GM21786 (cell line): ENCODE results near the gene SOX18.

Source experiments
- ATAC-seq: cut with Tn5 transposase; IDR thresholded peaks from one replicate; pipeline ENCODE4 v1.9.1; 2021; ENCODE audit not compliant: unreplicated experiment

SOX18 gene

DNA sequence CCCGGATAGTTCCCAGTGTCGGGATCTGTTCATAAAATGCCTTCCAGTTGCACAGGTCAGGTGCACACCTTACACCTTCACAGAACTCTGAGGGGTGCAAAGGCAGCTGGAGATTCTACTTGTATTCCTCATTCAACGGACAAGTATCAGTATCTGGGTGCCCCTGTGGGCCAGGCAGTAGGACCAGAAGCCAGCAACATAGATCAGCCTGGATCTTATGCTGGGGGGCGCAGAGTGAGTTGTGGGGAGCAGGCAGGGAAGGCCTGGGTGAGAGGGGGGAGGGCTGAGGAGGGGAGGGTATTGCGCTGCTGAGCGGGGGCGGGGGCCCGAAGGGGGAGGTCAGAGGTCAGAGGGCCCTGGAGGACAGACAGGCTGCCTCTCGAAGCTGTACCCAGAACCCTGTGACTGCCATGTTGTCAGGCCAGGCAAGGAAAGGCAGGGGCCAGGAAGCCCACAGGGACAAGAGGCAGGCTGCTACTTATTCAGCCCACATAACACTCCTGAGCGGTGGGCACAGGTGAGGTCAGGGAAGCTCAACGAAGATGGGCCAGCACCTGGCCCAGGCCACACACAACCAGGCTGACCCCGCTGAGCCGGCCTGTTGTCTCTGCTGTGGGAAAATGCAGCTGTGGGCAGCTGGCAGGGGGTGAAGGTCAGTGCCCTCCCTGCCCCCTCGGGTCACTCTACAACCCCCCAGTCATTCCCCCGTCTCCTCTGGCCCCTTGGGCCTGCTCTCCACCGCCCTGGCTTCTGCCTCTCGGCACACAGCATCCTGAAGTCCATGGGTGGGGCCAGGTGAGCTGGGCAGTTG lies 31.6 kb upstream of the SOX18 start:
- no peak for ATAC-seq

DNA sequence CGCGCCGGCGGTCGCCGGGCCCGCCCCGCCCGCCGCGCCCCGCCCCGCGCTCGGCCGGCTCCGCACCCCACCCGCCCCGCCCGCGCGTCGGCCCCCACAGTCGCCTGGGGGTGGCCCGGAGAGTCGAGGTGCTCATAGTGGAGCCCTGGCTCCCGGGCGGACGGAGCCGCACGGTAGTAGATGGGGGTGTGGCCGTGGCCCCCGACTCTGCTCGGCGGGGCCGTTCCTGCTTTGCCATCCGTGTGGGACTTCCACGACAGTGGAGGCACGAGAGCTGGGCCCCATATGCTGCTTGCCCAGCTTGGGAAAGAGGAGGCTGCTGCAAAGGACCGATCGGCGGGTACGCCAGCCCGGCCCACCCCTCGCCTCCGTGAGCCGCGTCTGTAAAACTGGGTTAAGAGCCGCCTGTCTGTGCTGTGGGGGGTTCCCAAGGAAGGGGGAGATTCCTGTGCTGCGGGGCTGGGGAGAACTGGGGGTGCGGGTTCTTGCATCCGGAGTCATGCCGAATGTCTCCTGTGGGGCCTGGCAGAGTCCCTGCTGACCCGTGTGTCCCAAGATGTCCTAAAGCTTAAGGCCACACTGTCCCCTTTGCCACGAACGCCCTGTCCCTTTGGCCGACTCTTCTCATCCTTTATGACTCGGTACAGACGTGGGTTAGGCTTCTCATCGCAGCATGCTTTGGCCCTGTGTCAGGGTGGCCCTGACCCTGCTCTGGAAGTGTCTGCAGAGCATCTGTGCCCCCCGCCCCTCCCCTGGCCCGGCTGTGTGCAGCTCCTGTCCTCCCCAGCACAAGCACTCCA lies 30.8 kb upstream of the SOX18 start, which contains the start of gene OPRL1:
TSS of gene OPRL1 (plus strand) at position 70 of the 800 bp plus-strand sequence. CDS start 12,639 bp downstream, outside the sequence.
- ATAC-seq: no peak

DNA sequence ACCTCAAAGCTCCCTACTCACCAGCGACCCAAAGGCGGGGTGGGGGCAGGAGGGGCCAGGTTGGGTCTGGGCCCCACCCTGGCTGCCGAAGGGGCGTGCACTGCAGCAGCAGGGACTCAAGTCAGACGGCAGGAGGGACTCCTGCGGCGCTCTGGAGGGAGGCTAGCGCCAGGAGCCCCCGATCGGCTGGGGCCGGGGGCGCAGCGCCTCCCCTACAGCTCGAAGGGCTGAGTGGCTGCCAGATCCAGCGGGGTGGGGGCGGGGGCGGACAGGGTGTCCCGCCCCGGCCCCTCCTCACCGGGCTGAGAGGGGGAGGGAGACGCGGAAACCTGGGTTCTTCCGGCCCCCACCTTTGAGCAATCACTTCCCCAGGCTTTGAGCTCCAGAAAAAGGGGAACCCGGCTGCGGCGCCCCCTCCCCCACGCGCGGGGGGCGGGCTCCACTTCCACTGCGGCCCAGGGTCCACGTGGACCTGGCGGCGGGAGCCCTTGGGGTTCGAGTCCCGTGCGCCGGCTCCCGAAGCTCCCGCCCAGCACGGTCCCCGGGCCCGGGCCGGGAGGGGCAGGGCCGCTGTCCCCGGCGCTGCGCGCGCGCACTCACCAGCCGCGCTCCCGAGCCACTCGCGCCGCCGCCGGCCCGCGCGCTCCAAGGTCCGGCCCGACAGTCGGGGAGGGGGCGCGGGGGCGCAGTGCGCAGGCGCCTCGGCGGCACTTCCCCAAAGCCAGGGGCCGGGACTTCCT lies 30.0 kb upstream of the SOX18 start, which contains the start of gene RGS19:
TSS of gene RGS19 (minus strand) at position 246 of the 740 bp plus-strand sequence. CDS start 2,632 bp downstream, outside the sequence.
- ATAC-seq: peak; percentile 33

DNA sequence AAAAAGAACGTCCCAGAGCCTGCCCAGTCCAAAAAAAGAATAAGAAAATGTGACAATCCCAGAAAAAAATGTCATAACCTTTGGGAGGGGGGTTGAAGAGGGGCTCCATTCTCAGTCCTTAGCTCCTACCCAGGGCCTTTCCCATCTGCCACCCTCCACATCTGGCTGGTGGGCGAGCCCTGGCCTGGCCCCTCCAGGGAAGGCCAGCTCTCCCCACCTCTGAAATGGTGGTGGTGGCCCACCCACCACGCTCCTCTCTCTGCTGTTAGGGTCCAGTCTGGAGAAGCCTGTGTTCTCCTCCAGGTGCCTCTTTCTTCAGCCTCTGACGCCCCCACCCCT lies 29.5 kb upstream of the SOX18 start:
- ATAC-seq: no peak

DNA sequence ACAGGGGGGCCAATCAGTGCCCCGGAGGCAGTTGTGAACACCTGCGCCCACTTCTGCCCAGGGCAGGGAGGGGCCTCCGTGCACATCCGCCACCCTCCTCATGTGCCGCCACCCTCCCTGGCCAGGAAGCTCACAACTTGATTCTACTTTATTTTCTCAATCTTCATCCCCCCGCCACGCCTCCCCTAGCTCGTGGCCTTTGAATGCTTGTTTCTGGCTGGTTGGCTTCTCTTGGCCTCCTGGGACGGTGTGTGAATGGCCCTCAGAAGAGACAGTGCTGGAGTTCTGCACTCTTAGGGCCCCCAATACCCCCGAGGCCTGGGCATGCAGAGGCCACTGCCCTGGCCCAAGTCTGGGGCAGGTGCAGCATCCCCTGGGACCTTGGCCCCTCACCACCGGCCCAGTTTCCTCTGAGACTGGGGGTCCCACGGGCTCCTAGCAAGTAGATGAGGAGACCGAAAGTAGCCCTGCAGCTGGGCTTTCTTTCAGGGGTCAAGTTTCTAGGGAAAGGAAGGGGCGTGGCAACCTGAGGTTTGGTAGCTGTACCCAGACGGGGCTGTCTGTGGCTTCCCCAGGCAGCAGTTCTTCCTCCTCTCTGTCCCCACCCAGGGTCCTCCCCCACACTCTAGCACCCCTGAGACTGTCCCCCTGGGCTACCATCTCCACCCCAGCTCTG lies 28.6 kb upstream of the SOX18 start:
- peak; percentile 29 for ATAC-seq

DNA sequence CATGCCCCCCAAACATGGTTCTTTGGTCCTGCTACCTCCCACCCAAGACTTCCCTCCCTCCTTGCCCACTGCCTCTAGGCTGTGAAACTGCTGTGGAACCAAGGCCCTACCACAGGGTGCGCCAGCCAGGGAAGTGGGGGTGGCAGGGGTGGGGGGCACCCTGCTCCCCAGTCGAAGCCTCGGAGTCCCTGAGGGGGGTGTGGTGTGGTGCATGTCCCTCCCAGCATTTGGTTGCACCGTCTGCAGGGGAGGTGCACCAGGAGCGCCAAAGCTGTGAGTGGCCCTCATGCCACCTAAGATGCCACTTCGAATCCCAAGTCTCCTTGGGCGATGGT lies 28.1 kb upstream of the SOX18 start:
- ATAC-seq: no peak

DNA sequence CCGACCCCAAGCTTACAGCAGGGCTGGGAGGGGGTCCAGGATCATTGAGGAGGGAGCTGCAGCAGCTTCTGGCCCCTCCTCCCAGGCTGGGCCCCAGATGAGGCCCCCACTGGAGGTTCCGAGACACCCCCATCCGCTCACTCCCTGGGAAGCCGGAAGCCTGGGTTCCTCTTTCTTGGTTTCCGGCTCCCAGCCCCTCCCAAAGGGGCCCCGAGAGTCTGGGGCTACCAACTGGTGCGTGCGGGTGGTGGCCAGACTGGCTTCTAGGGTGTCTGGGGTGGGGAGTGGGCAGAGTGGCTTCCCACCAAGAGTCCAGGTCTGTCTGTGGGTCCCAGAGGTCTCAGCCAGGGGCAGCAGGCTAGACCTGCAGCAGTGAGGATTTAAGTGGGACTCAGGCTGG lies 27.7 kb upstream of the SOX18 start:
- ATAC-seq: peak; percentile 34

DNA sequence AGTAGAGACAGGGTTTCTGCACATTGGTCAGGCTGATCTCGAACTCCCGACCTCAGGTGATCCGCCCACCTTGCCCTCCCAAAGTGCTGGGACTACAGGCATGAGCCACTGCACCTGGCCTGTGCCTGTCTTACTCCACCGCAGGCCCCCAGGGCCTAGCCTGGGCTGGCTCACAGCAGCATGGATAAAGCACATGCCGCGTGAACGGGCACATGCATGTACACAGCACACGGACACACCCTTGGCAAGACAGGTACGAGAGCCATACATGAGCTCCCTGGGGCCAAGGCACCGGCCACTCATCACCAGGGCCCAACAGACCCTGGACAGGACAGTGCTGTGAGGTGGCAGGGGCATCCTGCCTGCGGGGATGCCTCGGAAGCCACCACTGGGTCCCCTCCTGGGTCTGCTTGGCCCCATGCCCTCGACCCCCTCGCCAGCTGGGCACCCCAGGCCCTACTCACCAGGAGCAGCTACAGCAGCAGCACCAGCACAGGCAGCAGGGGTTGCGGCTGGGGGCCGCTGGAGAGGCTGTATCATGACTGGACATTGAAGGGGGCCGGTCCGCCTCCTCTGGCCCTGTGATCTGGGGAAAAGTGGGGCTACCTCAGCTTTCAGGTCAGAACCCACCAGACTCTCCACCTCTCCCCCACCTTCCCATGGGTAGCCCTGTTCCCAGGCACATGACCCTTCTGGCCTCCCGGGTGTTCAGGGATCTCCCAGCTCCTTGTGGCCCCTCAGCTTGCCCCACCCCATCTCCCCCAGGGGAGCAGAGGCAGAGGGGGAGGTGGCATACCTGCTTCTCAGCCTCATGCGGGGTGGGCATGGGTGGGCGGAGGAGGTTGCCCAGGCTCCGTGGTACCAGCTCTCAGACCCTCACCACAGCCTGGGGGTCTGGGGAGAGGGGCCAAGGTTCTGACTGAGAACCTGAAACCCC lies 26.9 kb upstream of the SOX18 start:
- ATAC-seq: no peak

DNA sequence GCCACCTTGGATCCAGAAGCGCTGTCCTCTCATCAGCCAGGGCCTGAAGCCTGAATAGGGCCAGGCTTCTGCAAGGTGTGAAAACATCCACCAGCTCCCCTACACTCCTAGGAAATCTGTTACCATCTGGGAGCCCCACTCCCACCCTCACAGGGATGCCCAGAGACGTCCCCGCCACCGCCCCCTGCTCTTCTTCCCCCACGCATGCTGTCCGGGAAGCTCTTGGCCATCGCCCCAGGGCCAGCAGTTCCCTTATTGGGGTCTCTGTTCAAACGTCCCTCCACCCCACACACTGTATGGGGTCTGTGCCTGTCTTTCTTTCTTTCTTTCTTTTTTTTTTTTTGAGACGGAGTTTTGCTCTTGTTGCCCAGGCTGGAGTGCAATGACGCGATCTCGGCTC lies 26.1 kb upstream of the SOX18 start:
- no peak for ATAC-seq

DNA sequence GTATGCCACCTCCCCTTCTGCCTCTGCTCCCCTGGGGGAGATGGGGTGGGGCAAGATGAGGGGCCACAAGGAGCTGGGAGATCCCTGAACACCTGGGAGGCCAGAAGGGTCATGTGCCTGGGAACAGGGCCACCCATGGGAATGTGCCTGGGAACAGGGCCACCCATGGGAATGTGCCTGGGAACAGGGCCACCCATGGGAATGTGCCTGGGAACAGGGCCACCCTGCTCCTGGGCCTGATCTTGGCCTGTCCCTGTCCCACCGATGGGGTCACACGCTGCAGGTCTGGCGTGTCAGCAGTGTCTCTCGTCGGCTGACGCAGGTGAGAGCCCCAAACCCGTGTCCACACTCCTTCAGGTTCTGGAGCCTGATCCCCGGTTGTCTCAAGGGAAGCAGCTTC lies 25.5 kb upstream of the SOX18 start:
- no peak for ATAC-seq

DNA sequence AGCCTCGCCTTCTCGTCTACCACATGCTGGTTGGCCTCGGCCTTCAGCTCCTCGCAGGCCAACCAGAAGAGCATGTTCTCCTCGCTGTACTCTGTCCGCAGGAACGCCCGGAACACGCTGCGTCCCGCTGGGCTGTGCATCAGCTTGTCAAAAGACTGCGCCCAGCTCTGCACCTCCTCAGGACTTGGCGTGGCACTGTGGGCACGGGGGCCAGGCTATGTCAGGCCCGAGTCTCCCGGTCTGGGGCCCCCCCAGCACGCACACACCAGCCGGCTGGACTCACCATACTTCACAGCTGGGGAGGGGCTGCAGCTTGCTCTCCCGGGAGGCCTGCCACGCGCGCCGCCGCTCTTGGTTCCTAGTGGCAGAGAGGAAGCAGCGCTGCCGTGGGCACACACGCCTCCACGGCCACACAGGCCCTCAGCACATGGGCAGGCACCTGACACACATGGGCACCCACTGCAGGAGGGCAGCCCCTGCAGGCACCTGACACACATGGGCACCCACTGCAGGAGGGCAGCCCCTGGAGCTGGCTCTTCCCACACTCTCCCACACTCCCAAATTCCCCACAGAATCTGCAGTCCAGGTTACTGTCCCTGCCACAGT lies 24.8 kb upstream of the SOX18 start:
- no peak for ATAC-seq

DNA sequence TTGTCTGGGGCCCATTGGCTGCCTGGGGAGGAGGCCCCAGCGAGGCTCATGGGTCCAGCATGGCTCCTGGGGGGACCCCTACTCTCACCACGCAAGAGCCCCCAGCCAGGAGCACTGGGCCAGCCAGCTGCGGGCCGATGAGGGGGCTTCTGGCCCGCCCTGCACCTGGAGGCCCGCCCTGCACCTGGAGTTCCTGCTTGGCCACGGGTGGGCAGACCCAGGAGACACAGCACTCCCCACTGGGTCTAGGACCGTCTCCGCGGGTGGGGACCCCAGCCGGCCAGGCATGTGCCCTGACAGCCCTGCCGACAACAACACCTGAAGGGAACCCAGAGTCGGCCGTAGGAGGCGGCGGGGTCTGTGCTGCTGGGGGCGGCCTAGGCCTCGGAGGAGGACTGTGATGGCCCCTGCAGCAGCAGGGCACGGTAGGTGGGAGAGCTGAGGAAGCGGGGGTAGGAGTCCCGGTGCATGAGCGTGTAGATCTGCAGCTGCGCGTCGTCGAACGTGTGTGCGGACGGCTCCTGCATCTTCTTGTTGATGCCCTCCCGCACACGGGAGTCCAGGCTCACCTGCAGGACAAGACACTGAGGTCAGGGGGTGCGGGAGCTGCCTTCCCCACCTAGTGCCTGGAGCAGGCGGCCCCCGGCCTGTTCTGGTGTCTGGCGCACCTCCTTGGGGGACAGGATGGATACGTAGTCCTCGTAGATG lies 24.2 kb upstream of the SOX18 start:
- no peak for ATAC-seq

DNA sequence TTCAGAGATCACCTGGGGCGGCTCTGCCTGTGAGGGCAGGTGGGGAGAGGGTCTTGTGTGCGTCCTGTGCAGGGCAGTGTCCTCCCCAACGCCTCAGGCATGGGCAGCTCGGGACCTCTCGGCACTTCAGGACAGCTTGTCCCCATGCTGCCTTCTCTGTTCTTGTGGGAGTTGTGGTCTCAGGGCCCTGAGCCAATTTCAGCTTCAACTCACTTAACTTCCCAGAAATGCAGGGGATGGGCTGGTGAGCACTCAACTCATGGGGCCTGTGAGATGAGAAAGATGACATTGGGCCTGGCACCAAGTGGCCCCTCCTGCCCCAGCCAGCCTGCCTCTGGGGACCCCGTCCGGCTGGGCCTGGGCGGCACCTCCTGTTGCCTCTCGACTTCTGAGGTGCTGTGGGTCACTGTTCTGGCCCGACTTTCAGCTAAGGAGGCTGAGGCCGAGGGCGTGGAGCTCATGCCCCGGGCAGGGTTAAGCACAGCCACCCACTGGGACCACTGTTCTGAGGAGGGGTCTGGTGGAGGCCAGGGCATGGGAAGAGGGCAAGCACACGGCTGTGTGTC lies 23.1 kb upstream of the SOX18 start:
- no peak for ATAC-seq

DNA sequence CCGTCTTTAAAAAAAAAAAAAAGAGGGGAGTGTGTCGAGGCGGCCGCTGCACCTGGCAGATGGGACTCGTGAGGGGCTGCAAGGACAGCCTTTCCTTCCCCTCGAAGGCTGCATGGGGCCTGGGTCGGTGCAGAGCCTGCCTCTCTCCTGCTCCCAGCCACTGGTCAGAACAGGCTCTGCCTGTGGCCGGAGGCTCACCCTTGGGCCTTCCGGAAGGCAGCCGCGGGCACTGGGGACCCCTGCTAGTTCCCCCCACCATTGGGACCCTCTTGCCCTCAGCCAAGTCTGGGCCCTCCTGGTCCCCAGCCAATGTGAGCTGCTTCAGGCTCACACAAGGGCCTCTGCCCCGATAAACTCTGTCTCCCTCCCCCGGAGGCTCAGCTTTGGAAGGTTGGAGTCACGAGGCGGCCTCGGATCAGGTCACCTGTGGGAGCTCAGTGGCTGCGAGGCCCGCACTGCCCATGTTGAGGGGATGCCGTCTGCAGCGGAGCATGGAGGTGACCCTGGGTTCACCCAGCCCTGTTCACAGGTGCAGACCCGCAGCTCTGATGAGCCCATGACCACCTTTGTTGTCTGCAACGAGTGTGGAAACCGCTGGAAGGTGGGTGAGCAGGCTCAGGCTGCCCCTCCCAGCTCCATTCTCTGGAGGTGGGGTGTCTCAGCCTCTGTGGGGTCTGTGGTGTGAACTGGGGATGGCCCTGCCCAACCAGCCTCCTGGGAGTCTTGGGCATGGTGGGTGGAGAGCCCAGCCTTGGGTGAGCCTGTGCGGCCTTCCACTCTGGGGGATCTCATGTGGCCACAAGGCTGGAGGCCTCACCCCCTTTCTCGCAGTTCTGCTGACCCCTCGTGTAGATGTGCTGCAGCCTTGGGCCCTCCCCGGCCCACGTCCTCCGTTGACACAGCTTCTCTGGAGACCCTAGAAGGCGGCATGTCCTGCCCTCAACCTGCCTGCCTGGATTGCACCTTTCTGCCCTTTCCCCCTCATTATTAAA lies 22.2 kb upstream of the SOX18 start:
- ATAC-seq: no peak

DNA sequence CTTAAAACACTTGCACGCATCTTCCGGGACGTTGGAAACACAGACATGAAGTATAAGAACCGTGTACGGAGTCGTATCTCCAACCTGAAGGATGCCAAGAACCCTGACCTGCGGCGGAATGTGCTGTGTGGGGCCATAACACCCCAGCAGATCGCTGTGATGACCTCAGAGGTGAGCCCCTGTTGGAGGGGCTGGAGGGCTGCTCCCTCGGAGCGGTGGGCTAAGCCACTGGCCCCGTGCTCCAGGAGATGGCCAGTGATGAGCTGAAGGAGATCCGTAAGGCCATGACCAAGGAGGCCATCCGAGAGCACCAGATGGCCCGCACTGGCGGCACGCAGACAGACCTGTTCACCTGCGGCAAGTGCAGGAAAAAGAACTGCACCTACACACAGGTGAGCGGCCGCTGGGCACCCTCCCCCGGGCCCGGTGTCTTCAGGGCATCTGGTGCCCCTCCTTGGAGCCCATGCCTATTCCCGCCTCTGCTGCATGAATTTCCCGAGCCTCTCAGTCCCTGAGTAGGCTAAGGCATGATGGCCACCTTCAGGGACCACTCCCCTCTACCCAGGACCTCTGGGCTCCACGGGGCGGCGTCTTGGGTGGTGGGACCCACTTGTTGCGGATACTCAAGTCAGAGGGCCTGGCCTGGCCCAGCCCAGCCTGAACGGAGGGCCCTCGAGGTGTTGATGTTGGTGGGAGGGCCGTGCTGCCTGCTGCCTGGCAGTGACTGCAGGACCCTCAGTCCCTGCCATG lies 21.0 kb upstream of the SOX18 start:
- ATAC-seq: no peak

DNA sequence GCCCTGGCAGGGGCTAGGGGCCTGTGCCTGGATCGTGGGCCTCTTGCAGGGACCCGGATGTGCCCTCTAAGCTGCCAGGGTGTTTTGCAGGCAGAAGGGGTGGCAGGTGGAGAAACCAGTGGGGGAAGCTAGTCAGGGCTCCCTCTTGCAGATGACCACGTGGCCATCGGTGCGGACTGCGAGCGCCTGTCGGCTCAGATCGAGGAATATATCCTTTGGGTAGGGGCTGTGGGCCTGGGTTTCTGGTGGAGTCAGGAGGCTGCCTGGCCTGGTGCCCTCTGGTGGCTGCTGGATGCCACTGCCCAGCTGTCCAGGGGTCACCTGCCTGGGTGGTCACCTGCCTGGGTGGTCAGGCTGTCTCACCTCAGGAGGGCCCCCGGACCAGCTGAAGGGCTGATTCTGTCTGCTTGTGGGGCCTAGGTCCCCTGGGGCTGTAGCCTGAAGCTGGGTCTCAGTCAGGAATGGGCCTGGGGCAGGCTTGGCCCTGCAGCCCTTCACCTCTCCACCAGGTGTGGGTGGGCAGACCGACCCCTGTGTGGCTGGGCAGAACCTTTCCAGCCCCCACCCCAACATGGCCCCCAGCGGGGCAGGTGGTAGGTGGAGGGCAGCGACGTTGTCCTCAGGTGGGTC lies 20.3 kb upstream of the SOX18 start:
- no peak for ATAC-seq
